GM21737 (cell line): Measurements from ENCODE around the gene TAF15.

ENCODE experiments used
- ATAC-seq: cut with Tn5 transposase; IDR thresholded peaks from one replicate; pipeline ENCODE4 v1.9.1; 2021; ENCODE audit warnings: mild to moderate bottlenecking, moderate library complexity; ENCODE audit not compliant: unreplicated experiment

The TAF15 gene

DNA sequence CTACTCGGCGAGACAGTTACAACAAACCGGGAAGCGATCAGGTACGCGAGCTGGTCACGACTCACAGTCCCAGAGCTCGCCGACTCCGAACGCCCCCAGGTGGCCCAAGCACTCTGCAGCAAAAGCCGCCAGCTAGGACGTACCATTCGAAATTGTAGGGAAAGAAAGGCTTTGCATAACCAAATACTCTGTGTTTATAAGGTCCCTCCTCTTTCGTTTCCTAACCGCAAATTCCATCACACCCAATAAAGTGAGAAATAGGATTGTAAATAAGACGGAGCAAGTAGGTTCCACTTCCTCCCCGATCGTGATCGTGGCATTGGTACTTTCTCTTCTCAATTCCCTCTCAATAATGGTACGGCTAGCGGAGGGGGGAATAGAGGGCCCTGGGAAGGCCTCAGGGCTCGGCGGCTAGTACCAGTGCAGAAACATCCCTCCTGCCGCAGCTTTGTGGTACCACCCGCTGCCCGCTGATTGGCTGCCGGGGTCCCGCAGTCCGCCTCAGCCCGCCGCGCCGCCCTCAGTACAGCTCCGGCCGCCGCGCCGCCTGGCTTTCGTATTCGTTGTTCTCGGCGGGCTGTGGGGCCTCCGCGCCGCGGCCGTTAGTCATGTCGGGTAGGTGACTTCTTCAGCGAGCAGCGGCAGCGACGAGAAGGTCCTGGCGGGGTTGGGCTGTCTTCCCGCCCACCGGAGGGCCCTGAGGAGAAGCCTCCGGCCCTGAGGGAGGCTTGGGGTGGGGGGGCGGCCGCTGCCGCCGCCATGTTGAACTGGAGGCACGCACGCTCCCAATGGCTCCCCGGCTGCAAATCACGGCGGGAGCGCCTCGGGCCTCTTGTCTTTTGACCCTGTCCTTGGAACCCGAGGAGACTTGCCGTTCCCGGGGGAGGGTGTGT, at the start of gene TAF15:
Gene TAF15, plus strand, starts transcription at position 523 of the 893 bp plus-strand sequence. Its CDS starts 86 bp downstream, at position 609.
- ATAC-seq, result peak; percentile 91

DNA sequence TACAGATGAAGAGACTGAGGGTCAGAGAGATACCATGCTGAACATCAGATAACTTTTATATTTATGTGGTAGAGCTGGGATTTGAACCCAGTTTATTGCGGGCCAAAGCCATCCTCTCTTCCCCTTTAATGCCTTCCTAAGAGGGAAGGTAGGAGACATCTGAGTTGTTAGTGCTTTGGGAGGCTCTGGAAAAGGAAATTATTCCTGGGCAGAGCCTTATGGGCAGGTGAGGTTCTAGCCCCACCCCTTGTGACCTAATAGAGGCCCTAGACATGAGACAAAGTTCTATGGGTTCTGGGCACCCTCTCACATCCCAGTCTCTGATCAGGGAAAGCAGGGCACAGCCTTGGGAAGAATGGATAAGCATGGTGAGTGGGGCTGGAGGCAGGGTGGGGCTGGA, 48.7 kb upstream of the TAF15 start, which contains the start of gene C17orf50:
Gene C17orf50, plus strand, starts transcription at position 301 of the 400 bp plus-strand sequence. Its CDS starts 55 bp downstream, at position 356.
- ATAC-seq, result no peak

DNA sequence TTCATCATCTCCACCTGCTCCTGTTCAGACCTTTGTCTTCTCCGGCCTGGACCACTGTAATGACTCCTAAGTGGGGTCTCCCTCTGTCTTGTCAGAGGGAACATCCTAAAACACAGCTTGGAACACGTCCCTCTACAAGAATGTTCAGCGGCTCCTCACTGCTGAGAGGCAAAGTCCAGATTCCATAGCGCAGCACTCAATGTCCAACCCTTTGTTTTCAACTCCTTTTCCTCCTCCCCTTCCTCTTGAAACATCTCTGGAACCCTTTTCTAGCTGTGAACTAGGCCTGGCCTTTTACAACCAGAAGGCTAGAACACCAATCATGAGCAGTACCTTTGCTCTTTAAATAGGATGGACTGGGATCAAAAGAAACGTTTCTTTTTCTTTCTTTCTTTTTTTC, 47.7 kb upstream of the TAF15 start:
- ATAC-seq, result no peak

DNA sequence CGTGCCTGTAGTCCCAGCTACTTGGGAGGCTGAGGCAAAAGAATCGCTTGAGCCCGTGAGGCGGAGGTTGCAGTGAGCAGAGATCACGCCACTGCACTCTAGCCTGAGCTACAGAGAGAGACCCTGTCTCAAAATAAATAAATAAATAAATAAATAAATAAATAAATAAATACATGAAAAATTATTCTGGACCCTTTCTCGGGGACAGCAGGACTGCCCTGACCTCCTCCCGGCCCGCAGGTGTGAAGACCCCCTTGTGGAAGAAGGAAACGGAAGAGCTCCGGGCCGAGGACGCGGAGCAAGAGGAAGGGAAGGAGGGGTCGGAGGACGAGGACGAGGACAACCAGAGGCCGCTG, 45.5 kb upstream of the TAF15 start:
- ATAC-seq, result no peak

DNA sequence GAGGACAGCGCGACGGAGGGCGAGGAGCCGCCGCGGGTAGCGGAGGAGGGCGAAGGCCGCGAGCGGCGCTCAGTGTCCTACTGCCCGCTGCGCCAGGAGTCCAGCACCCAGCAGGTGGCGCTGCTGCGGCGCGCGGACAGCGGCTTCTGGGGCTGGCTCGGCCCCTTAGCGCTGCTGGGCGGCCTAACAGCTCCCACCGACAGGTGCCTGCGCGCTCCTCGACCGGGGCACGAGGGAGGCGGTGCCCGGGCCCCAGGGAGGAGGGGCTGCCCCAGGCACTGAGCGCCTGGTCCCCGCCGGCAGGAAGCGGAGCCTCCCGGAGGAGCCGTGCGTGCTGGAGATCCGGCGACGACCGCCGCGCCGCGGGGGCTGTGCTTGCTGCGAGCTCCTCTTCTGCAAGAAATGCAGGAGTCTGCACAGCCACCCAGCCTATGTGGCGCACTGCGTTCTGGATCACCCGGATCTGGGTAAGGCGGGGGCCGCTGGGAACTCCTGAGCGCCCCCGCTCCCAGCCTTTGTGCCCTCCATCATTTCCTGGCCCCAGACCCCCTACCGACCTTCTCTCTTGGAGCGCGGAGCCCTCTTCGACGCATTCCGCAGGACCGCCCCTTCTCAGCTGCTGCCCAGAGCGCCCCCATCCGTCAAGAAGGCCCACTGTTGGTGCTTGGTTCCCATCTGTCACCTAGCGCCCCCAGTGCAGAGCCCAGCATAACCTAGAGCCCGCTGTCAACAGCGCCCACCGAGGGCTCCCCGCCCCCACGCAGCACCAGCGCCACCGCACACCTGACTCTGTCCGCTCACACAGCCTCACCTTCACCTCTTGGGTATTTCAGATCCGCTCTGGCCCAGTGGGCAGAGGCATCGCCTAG, 44.9 kb upstream of the TAF15 start:
- ATAC-seq, result peak; percentile 81

DNA sequence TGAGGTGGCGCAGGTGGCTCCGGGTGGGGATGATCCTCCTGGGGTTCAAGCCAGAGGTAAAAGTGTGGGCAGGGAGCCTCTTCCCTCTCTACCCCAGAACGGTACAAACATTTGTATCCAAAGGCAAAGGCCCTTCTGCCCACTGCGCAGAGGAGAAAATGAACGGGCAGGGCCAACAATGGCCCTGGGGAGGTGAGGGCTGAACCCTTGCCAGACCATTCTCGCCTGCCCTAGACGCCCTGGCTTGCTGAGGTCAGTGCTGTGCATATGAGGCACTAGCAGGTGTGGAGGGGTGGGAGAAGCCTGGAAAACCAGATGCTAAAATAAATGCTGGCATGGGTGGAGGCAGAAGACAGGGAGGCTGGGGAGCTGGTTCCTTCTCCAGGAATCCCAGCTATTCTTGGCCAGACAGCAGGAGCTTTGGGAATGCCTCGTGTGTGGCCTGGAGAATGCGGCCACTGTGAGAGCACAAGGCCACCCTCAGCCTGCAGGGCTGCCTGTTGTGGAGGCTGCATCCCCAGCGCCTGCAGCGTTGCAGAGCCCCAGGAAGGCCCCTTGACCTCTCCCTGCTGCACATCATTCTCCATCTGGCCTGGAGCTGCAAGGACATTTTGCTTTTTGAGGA, 44.1 kb upstream of the TAF15 start:
- ATAC-seq, result no peak

DNA sequence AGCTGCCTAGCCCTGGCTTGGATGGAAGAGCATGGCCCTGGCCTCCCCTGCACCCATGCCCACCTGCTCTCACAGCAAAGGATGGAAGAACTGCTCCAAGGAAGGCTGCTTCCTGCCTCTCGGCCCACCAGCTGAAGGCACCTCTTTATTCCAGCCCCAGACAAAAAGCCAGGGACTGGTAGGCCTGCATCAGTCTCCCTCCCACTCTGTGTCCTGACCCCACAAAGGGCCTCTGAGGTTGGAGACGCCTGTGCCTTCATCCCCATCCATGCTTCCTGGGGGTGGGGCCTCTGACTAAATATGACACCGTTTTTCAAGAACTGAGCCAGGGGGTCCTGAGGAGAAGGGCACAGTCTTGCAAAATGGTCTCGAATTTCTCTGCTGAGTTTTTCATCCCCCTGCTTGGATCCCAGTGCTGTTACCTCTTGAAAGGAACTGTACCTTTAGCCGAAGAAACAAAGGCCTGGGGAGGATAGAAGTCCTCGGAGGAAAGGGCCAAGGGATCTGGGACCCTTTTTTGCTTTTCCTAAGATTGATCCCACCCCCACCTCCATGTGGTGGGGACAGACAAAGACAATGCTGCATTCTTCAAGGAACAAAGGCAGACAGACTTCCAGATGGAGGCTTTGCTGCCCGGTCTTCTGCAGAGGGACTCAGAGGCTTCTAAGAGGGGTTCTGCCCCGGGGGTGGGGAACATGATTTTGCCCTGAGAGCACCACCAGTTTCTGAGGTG, 43.4 kb upstream of the TAF15 start:
- ATAC-seq, result no peak

DNA sequence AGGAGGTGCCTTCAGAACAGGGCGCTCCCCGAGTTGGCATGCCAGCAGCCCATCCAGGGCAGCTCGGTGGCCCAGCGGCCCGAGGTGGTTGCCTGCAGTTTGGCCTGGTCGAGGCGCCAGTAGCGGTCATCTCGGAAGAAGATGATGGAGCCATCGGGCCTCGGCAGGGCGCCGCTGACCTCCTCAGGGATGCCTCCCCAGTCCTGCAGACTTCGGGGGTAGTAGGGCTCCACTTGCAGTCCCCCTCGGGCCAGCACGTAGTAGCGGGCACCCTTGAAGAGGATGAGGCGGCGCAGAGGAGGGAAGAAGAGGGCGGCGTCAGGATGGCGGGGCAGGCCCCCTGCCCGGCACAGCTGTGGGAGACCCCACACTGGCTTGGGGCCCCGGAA, 42.8 kb upstream of the TAF15 start:
- ATAC-seq, result no peak

DNA sequence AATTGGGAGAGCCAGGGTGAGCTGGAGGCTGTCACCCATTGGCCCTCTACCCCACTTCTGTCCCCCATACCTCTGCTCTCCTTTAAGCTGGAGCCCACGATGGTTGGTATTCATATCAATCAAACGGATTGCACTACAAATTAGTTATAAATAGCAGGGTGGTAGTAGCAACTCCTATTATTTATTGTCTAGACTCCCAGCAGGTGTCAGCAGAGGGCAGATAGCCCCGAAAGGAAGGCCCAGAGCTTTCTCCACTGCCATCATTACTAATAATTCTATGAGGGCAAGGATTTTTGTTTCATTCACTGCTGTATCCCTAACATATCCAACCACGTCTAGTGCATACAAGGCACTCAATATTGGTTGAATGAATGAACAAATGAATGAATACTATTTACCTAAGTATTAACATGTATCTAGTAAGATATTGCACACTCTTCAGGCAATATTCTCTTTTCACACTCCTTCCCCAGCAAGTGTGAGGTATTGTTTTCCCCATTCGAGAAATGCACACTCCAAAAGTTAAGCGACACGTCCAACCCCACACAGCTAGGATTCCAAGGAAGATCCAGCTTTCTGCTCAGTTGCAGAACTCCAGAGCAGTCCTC, 42.3 kb upstream of the TAF15 start:
- ATAC-seq, result no peak

DNA sequence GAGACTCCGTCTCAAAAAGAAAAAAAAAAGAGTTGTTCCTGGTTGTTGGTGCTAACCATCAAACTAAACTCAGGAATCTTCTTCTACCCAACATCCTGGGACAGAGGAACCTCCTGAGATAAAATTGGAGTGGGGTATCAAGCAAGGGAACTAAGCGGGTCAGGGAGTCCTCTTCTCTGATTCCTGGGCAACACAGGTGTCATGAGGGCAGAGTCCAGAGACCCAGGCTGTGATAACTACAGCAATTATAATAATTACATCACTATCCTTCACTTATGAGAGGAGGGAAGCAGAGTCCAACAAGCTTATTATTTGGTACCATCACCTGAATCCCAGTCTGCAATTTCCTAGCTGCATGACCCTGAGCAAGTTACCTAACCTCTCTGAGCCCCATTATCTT, 40.5 kb upstream of the TAF15 start:
- no peak for ATAC-seq

DNA sequence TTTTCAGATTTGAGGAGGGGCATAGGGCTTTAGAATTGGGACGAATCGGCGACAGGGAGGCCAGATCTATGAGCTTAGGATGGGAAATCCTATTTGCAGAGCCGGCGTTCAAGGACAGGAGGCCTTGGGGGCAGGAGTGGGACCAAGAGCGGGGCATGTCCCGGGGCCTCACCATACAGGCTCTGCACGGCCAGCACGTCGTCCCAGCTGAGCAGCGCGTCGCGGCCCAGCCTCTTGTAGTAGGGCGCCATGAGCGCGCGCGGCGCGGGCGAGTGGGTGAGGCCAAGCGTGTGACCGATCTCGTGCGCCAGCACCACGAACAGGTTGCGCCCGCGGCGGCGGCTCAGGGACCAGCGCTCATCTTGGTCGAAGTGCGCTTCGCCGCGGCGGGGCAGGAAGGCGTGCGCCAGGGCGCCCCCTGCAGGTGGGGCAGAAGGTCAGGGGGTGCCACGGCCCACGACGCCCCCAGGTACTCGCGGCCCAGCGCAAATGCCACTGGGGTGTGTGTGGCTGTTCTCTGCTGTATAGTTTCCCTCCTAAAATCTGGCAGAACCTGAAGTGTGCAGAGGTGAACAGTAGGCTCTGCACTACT, 39.3 kb upstream of the TAF15 start:
- no peak for ATAC-seq

DNA sequence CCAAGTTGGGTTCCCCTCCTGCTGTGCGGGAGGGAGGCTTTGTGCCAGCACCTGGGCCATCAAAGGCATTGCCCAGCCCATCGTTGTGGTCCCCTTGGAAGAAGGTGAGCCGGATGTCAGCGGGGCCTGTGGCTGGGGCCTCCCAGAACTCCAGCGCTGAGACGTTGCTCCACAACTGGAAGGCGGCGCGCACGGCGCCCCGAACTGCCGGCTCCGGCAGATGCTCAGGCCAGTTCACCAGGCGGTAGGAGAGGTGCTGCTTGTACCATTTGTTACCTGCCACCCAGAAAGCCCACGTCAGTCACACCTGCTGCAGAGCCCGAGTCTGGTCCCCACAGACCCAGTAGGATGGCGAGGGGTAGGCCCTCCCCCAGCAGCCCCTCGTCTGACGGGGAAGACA, 36.2 kb upstream of the TAF15 start:
- ATAC-seq, result no peak

DNA sequence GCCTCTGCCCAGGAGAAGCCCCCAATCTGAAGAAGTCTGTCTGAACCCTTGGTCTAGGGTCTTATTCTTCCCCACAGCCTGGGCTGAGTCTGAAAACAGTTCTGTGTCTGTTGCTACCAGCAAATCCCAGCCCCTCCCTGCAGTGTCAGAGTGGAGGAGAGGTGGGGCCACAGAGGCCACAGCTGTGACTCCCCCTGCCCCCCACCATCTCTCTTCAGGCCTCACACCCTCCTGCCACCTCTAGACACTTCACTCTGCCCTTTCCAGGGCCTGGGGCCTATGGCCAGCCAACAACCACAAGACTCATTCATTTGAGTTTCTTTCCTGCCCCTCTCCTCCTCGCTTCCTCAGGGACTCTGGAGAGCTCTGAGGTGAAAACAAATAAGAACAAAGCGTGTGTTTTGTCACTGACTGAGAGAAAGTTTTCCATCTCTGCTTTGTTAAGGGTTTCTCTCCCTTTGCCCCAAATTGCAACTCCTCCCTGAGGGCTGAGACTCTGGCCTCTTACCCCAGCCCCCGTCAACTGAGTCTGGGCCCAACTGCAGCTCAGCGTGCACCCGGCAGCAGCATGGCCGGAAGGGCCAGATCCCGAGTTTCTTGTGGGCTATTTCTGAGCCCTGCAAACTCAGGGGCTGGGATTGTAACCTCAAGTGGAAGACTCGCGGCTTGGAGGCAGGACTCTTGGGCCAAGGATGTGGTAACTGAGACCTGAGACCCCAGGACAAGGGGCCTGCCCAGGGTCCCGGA, 35.4 kb upstream of the TAF15 start:
- no peak for ATAC-seq

DNA sequence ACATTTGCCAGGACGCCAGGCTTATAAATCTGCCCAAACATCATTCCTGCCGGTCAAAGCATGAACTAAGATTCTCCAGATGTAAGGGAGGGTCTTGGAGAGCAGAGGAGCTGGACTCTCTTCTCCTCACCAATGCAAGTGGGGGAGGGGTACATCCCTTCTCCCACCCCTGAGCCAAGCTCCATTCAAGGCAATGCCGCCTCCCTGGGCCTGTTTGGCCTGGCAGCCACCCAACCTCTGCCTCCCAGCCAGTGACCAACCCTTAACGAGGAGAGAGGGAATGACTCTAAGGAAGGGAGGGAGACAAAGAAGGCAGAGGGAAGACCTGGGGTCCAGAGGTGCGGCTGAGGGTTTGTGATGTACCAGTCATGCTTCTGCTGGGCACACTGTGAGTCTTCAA, 34.8 kb upstream of the TAF15 start:
- no peak for ATAC-seq

DNA sequence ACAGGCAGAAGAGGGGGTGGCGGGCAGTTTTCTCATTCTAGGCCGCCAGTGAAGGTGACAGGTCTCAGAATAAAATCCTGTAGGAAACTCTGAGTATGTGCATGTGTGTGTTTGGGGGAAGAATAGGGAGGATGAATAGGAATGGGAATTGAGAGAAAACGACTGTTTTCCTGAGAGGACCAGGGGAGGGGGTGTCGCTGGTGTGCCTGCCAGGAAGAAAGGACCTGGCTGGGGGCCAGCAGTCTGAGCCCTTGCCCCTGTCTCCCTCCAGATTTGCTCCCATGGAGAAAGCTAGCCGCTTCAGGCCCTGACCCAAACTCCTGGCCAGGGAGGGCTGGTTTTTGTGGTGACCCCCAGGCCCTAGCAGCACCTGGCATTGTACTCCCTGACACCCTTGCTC, 34.2 kb upstream of the TAF15 start:
- ATAC-seq, result no peak

DNA sequence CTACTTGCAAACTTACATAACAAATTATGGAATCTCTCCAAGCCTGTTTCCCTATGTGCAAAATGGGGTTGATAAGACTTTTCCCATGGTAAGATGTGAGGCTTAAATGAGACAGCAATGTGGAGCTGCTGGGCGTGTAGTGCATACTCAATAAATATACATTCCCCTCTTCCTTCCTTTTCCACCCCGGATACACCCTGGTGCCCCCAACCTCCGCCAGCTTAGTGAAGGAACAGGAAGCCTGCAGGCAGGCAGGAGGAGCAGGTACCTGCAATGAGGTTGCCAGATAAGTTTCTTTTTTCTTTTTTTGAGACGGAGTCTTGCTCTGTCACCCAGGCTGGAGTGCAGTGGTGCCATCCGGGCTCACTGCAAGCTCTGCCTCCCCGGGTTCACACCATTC, 33.7 kb upstream of the TAF15 start:
- ATAC-seq, result no peak

DNA sequence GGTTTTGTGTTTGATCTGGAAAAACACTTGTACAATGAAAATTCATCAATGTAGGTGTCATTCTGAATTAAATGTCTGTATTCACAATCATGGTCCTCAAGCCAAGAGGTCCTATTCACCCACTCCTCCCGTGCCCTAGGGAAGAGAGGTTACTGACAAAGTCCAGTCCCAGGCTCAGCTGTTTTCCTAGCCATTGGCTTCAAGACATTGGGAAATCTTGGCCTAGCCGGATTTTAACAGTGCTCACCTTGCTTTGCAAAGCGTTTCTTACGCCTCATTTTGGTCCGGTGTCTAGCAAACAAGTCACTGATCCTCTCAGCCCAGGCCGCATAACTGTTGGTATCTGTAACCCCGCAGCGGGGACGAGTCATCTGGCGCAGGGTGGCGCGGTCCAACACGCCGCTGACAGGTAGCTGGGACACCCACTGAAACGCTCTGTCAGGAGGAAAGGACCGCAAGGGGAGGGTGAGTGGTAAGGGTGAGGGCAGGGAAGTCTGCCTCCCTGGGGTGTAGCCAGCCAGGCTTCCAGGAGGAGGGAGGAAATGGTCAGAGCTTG, 30.6 kb upstream of the TAF15 start:
- no peak for ATAC-seq

DNA sequence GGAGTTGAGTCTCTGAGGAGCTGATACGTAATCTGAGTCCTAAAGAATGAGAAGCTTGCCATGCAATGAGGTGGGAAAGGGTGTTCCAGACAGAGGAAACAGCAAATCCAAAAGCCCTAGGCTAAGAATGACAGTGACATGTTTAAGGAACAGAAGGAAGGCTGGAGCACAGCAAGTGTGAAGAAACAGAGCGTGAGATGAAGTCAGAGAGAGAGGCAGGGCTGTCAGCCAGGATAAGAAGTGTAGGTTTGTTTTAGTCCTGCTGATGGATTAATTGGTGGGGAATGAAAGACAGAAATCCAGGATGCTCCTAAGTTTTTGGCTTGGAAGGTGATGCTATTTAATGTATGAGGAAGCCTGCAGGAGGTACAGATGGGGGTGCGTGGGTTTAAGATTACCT, 28.3 kb upstream of the TAF15 start:
- no peak for ATAC-seq

DNA sequence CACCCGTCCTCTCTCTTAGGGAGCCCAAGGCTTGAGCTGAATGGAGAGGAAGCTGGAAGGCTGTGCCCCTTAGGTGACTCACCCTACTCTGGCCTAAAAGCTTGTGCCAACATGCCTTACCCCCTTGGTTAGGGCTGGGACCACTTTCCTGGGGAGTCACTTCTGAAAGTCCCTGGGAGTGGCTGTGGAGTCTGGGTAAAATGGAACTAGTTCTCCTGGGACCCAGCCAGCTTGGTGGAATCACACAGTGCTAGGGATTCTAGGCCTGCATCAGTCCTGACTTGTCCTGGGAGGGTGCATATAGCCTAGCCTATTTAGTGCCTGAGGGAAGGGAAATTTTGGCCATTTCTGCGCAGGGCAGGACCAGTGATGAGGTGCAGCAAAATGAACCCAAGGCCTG, 24.4 kb upstream of the TAF15 start:
- no peak for ATAC-seq
